ENCODE results near the gene TPST1.

GRCh38 chr7:66308411-66308810, 103.3 kb downstream of the TPST1 start:
- TF ChIP-seq CTCF (conservative IDR thresholded peaks at IDR 0.05) (no peak), ZFX (IDR thresholded peaks at IDR 0.05) (no peak)

Measured in C4-2B (cell line).